Measurements from ENCODE around the gene CHSY1.
A peak's percentile ranks its signal among the peaks of the same experiment; 100 is the strongest.

CHSY1 gene

GRCh38 chr15:101198800-101199199, 53.0 kb downstream of the CHSY1 start:
- Histone ChIP-seq H3K9ac (ENCODE audit: low read depth, low read length, poor library complexity, severe bottlenecking) (peak overlapping the region; percentile 7), H3K36me3 (ENCODE audit: insufficient read depth, low read length) (no peaks in the 10 kb centered on the region; the same call in 1 of the 2 replicates), H3K4me3 (ENCODE audit: low read length, poor library complexity, severe bottlenecking) (no peak overlapping the region), H2AFZ (ENCODE audit: low read length) (no peak overlapping the region), H3K27me3 (ENCODE audit: insufficient read depth, low read length, poor library complexity, severe bottlenecking) (no peaks in the 10 kb centered on the region), H3K79me2 (ENCODE audit: insufficient read depth, low read length) (peaks cover 98% of the 10 kb centered on the region), H3K9me3 (ENCODE audit: insufficient read depth, low read depth, low read length) (no peaks in the 10 kb centered on the region), H4K20me1 (ENCODE audit: insufficient read depth, low read length, poor library complexity, severe bottlenecking) (peaks cover 94% of the 10 kb centered on the region), H3K9me2 (replicated peaks; ENCODE audit: low read depth, low read length) (no peaks in the 10 kb centered on the region), H3K4me1 (ENCODE audit: insufficient read depth, low read length, poor library complexity, severe bottlenecking) (peaks cover 70% of the 10 kb centered on the region), H3F3A (ENCODE audit: low read depth) (peaks cover 15% of the 10 kb centered on the region; the same call in 1 of the 2 replicates), H3K4me2 (ENCODE audit: low read depth, low read length, poor library complexity, severe bottlenecking) (peak overlapping the region; percentile 43)
- TF ChIP-seq EZH2phosphoT487 (IDR thresholded peaks at IDR 0.05; ENCODE audit: borderline replicate concordance) (no peak), CTCF (conservative IDR thresholded peaks at IDR 0.05; ENCODE audit: low read length) (no peak)

GRCh38 chr15:101198031-101198575, 53.7 kb downstream of the CHSY1 start:
- Histone ChIP-seq H3K36me3 (ENCODE audit: insufficient read depth, low read length) (no peaks in the 10 kb centered on the region; the same call in 1 of the 2 replicates), H3K9ac (ENCODE audit: low read depth, low read length, poor library complexity, severe bottlenecking) (no peak overlapping the region), H3K4me1 (ENCODE audit: insufficient read depth, low read length, poor library complexity, severe bottlenecking) (peaks cover 65% of the 10 kb centered on the region), H4K20me1 (ENCODE audit: insufficient read depth, low read length, poor library complexity, severe bottlenecking) (peaks cover 94% of the 10 kb centered on the region), H3K79me2 (ENCODE audit: insufficient read depth, low read length) (peaks cover 98% of the 10 kb centered on the region), H3K4me3 (ENCODE audit: low read length, poor library complexity, severe bottlenecking) (no peak overlapping the region), H3K27me3 (ENCODE audit: insufficient read depth, low read length, poor library complexity, severe bottlenecking) (no peaks in the 10 kb centered on the region), H3K9me3 (ENCODE audit: insufficient read depth, low read depth, low read length) (no peaks in the 10 kb centered on the region), H2AFZ (ENCODE audit: low read length) (no peak overlapping the region), H3F3A (ENCODE audit: low read depth) (peaks cover 15% of the 10 kb centered on the region; the same call in 1 of the 2 replicates), H3K9me2 (replicated peaks; ENCODE audit: low read depth, low read length) (no peaks in the 10 kb centered on the region), H3K4me2 (ENCODE audit: low read depth, low read length, poor library complexity, severe bottlenecking) (peak overlapping the region; percentile 43)
- TF ChIP-seq EZH2phosphoT487 (IDR thresholded peaks at IDR 0.05; ENCODE audit: borderline replicate concordance) (no peak), CTCF (conservative IDR thresholded peaks at IDR 0.05; ENCODE audit: low read length) (no peak)

GRCh38 chr15:101194546-101195125, 57.2 kb downstream of the CHSY1 start:
- no peaks in the 10 kb centered on the region for H3K9me2 ChIP-seq (replicated peaks; ENCODE audit: low read depth, low read length)
- no peaks in the 10 kb centered on the region for H3K9me3 ChIP-seq (ENCODE audit: insufficient read depth, low read depth, low read length)
- peak overlapping the region; percentile 53 for H3K4me3 ChIP-seq (ENCODE audit: low read length, poor library complexity, severe bottlenecking)
- peaks cover 9% of the 10 kb centered on the region; the same call in 1 of the 2 replicates for H3F3A ChIP-seq (ENCODE audit: low read depth)
- H3K79me2 ChIP-seq (ENCODE audit: insufficient read depth, low read length) = peaks cover 100% of the 10 kb centered on the region
- H3K4me1 ChIP-seq (ENCODE audit: insufficient read depth, low read length, poor library complexity, severe bottlenecking) = peaks cover 50% of the 10 kb centered on the region
- H2AFZ ChIP-seq (ENCODE audit: low read length) = no peak overlapping the region
- peak overlapping the region; percentile 81 for H3K4me2 ChIP-seq (ENCODE audit: low read depth, low read length, poor library complexity, severe bottlenecking)
- peak overlapping the region; percentile 21 for H3K9ac ChIP-seq (ENCODE audit: low read depth, low read length, poor library complexity, severe bottlenecking)
- H3K27me3 ChIP-seq (ENCODE audit: insufficient read depth, low read length, poor library complexity, severe bottlenecking) = no peaks in the 10 kb centered on the region
- H3K36me3 ChIP-seq (ENCODE audit: insufficient read depth, low read length) = no peaks in the 10 kb centered on the region; the same call in 1 of the 2 replicates
- TF ChIP-seq EZH2phosphoT487 (IDR thresholded peaks at IDR 0.05; ENCODE audit: borderline replicate concordance) (no peak), CTCF (conservative IDR thresholded peaks at IDR 0.05; ENCODE audit: low read length) (no peak)
- peaks cover 97% of the 10 kb centered on the region for H4K20me1 ChIP-seq (ENCODE audit: insufficient read depth, low read length, poor library complexity, severe bottlenecking)
